Brain microvascular endothelial cell (primary cell): Measurements from ENCODE around the gene SDHB.

Source experiments
- DNase-seq: peaks from one replicate; pipeline ENCODE4 v3.0.0-alpha.2; 2020
- H3K27ac ChIP-seq: fragments of 250-450 bp; sonication (Bioruptor Pico); 2 replicates; pipeline ENCODE4 v1.5.1; 2020; ENCODE audit warnings: mild to moderate bottlenecking, moderate library complexity
- H3K27me3 ChIP-seq: fragments of 250-450 bp; sonication (Bioruptor Pico); replicated peaks from 2 replicates; pipeline ENCODE4 v1.5.1; 2020; ENCODE audit warnings: mild to moderate bottlenecking
- H3K36me3 ChIP-seq: fragments of 250-450 bp; sonication (Bioruptor Pico); replicated peaks from 2 replicates; pipeline ENCODE4 v1.5.1; 2020; ENCODE audit warnings: mild to moderate bottlenecking
- H3K4me3 ChIP-seq: 2 replicates; pipeline ENCODE4 v1.5.1; 2011; ENCODE audit warnings: low read depth, mild to moderate bottlenecking, control low read depth, low read length, moderate library complexity
- in situ Hi-C: cut with HindIII; loops from 2 replicates; pipeline ENCODE4 v1.10.0; 2017; ENCODE audit warnings: low sequenced_read_pairs, low pct_ligation_motif_present
- TF ChIP-seq, protein P1 (sequence below): IDR thresholded peaks from 2 replicates; pipeline ENCODE4 v1.5.1; 2011; ENCODE audit warnings: low read depth, mild to moderate bottlenecking, moderate library complexity, low read length, control low read depth, inconsistent platforms; ENCODE audit errors: missing control alignments

SDHB gene

DNA sequence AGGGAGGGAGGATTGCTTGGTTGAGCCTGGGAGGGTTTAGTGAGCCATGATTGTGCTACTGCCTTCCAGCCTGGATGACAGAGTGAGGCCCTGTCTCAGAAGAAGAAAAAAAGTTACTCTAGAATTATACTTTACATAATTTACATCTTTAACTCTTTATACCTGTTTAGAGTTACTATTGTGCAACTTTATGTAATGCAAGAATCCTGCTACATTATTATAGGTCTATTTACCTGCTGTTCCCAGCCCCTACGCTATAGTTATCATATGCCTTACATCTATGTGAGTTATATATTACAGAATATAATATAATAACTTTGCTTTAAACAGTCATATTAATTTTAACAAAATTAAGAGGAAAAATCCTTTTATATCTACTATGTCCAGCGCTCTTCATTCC lies 14.3 kb downstream of the SDHB start:
- TF ChIP-seq, protein P1, sequence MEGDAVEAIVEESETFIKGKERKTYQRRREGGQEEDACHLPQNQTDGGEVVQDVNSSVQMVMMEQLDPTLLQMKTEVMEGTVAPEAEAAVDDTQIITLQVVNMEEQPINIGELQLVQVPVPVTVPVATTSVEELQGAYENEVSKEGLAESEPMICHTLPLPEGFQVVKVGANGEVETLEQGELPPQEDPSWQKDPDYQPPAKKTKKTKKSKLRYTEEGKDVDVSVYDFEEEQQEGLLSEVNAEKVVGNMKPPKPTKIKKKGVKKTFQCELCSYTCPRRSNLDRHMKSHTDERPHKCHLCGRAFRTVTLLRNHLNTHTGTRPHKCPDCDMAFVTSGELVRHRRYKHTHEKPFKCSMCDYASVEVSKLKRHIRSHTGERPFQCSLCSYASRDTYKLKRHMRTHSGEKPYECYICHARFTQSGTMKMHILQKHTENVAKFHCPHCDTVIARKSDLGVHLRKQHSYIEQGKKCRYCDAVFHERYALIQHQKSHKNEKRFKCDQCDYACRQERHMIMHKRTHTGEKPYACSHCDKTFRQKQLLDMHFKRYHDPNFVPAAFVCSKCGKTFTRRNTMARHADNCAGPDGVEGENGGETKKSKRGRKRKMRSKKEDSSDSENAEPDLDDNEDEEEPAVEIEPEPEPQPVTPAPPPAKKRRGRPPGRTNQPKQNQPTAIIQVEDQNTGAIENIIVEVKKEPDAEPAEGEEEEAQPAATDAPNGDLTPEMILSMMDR: no peak
- in situ Hi-C loops: no loop called here
- Histone ChIP-seq H3K27ac (no peak overlapping the region), H3K4me3 (no peak overlapping the region), H3K36me3 (peaks cover 39% of the 10 kb centered on the region), H3K27me3 (no peaks in the 10 kb centered on the region)
- no peak for DNase-seq

DNA sequence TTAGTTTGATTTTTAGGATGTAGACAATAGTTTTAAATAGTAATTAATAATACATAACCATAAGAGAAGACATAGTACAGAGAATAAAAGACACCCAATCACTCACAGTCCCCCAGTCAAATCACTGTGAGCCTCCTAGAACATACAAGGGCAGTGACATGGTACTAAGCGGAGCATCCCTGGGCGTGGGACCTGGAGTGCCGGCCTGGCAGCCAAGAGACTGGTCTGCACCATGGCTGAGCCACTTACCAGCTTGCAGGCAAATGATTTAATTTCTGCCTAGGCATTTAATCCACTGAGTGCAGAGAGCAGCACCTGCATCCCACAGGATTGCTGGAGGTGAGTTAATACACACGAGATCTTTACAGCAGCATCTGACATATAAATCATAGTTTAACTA lies 20.4 kb downstream of the SDHB start:
- H3K27ac ChIP-seq: no peak overlapping the region
- H3K4me3 ChIP-seq: no peak overlapping the region
- TF ChIP-seq, protein P1: no peak
- in situ Hi-C loops: no loop called here
- no peaks in the 10 kb centered on the region for H3K27me3 ChIP-seq
- DNase-seq: no peak
- H3K36me3 ChIP-seq: peaks cover 15% of the 10 kb centered on the region

DNA sequence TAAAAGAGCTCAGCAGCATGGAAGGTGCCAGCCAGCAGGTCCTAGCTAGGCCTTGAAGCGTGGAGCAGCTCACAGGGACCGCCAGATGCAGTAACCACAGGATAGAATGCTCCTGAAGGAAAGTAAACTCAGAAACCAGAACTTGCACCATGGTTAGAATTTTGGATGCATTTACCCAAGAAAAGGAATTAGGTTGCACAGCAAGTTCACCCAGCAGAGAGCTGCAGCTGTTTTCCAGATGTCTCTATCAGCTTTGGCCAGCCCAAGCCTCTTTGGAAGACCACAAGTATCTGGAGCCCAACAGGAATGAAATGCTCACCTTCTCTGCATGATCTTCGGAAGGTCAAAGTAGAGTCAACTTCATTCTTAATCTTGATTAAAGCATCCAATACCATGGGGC lies 21.1 kb downstream of the SDHB start:
- H3K27ac ChIP-seq: no peak overlapping the region
- no peaks in the 10 kb centered on the region for H3K27me3 ChIP-seq
- in situ Hi-C loops: no loop called here
- no peak for DNase-seq
- TF ChIP-seq, protein P1: no peak
- H3K36me3 ChIP-seq: peaks cover 22% of the 10 kb centered on the region
- H3K4me3 ChIP-seq: no peak overlapping the region

DNA sequence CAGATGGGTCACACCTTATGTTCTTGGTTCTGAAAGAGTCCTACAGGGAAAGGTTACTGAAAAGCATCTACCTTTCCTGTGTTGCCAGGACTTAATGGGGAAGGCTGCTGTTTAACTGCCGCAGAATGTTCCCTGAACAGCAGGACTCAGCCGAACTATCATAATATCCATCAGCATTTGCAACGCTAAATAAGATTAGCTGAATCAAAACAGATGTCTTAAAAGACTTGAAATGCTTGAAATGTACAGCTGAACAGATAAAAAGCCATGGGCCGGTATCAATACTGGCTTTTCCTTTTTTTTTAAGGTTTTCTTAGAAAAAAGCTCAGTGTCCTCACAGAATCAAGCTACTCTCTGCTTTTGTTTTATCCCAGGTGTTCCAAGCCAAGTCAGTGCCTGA lies 22.4 kb downstream of the SDHB start:
- Histone ChIP-seq H3K27me3 (no peaks in the 10 kb centered on the region), H3K36me3 (peaks cover 29% of the 10 kb centered on the region), H3K27ac (no peak overlapping the region), H3K4me3 (no peak overlapping the region)
- in situ Hi-C loops: no loop called here
- TF ChIP-seq, protein P1: no peak
- DNase-seq: no peak

DNA sequence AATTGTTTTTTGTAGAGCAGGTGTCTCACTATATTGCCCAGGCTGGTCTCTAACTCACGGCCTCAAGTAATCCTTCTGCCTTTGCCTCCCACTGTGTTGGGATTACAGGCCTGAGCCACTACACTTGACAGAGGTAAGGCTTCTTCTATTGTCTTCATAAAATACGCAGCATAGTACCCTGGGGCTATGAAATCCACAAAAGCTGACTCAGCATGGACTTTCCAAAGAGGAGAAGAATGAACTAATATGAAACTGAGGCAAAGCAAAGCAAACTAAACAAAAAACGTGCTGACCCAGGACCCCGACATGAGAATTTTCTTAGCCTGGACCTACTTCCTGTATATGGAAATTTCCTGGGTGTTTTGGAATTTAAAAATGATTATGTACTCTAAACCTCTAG lies 23.6 kb downstream of the SDHB start:
- peaks cover 39% of the 10 kb centered on the region for H3K36me3 ChIP-seq
- TF ChIP-seq, protein P1: no peak
- no peak overlapping the region for H3K27ac ChIP-seq
- H3K4me3 ChIP-seq: no peak overlapping the region
- DNase-seq: no peak
- in situ Hi-C loops: no loop called here
- no peaks in the 10 kb centered on the region for H3K27me3 ChIP-seq

DNA sequence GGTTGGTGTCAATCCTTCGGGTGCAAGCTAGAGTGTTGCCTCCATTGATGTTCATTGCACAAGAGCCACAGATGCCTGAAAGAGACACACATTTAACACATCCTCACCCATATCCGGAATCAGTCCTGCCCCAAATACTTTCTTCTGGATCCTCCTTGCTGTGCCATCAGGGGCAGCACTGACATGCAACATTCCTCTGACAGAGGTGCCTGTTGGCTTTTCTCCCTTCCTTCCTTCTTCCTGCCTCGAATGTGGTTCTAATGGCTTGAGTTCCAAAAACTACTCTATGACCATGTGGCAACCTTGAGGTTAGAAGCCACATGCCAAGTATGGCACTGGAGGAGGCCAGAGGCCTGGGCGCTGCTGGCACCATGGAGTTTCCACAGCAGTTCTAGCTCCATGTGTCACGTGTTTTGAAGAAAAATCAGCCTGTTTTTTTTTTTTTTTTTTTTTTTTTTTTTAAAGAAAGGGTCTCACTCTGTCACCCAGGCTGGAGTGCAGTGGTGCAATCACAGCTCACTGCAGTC lies 25.1 kb downstream of the SDHB start:
- H3K27me3 ChIP-seq: no peaks in the 10 kb centered on the region
- H3K36me3 ChIP-seq: peaks cover 47% of the 10 kb centered on the region
- H3K4me3 ChIP-seq: no peak overlapping the region
- H3K27ac ChIP-seq: no peak overlapping the region
- no peak for DNase-seq
- TF ChIP-seq, protein P1: no peak
- in situ Hi-C loops: no loop called here
